HG02943 (cell line): Measurements from ENCODE around the gene GPHN.

ENCODE experiments used
- ATAC-seq: cut with Tn5 transposase; IDR thresholded peaks from one replicate; pipeline ENCODE4 v1.9.1; 2021; ENCODE audit warnings: mild to moderate bottlenecking, low read depth, moderate library complexity; ENCODE audit not compliant: unreplicated experiment

GPHN gene

GRCh38 chr14:66884149-66884548 lies 376.2 kb downstream of the GPHN start:
- ATAC-seq, result no peak

- no peak for ATAC-seq
Observed at GRCh38 chr14:66900719-66901118, 392.8 kb downstream of the GPHN start.

- no peak for ATAC-seq
Observed at GRCh38 chr14:66910311-66910840, 402.4 kb downstream of the GPHN start.

GRCh38 chr14:66916421-66916820 lies 408.5 kb downstream of the GPHN start:
- no peak for ATAC-seq

DNA sequence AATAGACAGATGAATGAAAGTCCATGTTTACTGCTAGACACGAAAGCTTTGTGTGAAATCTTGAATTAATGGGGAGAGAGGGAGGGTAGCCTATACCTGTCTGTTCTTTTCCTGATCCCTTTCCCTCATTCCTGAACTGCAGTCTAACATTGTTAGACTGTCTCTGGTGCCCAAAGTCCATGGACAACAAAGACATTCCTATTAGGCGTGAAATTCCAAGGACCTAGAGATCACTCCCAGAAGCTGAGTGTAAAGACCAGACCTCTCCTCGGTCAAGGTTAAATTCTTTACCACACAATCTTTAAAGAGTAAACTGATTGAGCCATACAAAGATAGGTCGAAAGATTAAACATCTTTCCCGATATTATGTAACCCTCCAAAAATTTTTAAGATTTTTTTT lies 410.6 kb downstream of the GPHN start:
- ATAC-seq, result no peak

DNA sequence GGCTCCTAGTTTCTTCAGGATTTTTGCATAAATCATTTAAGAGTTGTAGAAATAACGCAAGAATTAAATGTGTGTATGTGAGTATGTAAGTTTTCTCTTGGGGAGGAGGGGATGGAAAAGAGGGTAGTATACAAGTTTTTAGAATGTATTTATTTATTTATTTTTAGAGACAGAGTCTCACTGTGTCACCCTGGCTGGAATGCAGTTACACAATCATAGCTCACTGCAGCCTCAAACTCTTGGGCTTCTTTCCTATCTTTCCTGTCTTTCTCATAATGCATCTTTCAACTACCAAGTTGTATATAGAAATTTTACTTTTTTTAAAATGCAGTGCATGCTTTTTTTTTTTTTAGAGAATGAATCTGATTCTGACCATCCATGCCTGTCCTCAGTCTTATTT lies 412.2 kb downstream of the GPHN start:
- no peak for ATAC-seq

- ATAC-seq, result no peak
Observed at GRCh38 chr14:66923251-66923650, 415.3 kb downstream of the GPHN start.

GRCh38 chr14:66939409-66939808 lies 431.5 kb downstream of the GPHN start:
- no peak for ATAC-seq

GRCh38 chr14:66944872-66945271 lies 436.9 kb downstream of the GPHN start:
- no peak for ATAC-seq

DNA sequence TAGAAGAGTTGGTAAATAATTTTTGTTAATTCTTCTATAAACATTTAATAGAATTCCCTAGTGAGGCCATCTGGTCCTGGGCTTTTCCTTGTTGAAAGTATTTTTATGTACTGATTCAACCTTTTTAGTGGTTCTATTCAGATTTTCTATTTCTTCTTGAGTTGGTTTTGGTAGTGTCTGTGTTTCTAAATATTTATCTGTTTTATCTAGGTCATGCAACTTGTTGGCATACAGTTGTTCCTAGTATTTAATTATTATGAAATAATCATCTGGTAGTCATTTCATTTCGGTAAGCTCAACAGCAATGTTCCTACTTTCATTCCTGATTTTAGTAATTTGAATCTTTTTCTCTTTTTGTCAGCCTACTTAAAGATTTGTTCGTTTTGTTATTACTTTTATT lies 447.2 kb downstream of the GPHN start:
- ATAC-seq, result no peak

- ATAC-seq, result no peak
Observed at GRCh38 chr14:66959437-66960050, 451.6 kb downstream of the GPHN start.

- ATAC-seq, result no peak
Observed at GRCh38 chr14:66965831-66966230, 457.9 kb downstream of the GPHN start.

GRCh38 chr14:66972469-66972868 lies 464.5 kb downstream of the GPHN start:
- no peak for ATAC-seq

DNA sequence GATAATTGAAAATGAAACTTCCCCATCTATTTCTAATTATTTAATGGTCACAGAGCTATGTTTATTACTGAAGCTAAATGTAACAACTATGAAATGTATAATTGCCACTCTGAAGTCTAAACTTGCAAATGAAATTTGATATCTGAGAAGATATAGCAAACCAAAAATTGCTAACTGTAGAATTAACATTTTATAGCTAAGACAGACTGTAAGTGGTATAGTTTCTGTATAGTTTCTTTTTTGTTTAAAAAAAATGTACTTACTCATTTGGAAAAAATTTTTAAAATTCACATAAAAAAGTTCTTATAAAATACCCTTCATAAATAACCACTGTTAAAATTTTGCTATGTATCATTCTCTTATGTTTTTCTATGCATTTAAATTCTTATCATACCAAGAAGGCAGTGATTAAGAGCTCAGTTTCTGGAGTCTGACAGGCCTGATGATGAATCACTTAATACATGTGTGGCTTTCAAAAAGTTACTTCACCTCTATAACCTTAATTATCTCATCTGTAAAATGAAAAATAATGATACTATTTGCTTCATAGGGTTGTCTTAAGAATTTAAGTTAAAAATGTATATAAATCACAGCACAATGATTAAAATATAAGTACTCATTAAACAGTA lies 466.6 kb downstream of the GPHN start:
- no peak for ATAC-seq

DNA sequence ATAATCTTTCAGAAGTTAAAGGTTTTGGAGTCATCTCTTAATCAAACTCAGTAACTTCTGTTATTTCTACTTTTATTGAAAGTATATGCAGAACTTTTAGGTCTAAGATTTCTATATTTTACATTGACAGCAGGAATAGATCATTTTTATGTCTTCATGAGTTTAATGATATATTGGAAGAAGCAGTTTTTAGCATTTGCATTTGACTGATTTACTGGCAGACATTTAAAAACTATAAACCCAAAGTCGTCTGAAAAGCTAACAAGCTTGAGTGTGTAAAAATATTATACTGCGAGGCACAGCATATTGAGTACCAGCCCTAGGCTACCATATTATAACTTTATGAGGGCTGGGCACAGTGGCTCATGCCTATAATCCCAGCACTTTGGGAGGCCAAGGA lies 467.3 kb downstream of the GPHN start:
- ATAC-seq, result no peak

- no peak for ATAC-seq
Observed at GRCh38 chr14:66979101-66979974, 471.4 kb downstream of the GPHN start.

GRCh38 chr14:66982247-66982646 lies 474.3 kb downstream of the GPHN start:
- no peak for ATAC-seq

GRCh38 chr14:66992776-66993175 lies 484.8 kb downstream of the GPHN start:
- ATAC-seq, result no peak

GRCh38 chr14:66993512-66993911 lies 485.6 kb downstream of the GPHN start:
- ATAC-seq, result no peak

DNA sequence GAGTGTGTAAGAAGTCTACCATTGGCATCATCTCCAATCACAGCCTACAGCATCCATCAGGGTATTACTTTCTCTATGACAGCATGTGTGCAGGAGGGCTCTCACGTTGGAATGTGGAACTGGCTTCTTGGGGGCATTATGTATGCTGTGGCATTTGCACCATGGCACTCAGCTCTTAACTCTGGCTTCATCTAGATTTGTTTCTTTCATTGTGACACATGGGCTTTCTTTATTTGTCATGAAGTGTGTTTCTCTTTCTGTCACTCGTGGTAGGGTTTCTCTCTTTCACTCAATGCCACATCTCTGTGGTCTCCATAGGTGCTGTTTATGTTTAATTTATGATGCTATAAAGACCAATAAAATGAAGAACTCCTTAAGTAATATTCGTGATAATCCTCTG lies 490.1 kb downstream of the GPHN start:
- ATAC-seq, result no peak

DNA sequence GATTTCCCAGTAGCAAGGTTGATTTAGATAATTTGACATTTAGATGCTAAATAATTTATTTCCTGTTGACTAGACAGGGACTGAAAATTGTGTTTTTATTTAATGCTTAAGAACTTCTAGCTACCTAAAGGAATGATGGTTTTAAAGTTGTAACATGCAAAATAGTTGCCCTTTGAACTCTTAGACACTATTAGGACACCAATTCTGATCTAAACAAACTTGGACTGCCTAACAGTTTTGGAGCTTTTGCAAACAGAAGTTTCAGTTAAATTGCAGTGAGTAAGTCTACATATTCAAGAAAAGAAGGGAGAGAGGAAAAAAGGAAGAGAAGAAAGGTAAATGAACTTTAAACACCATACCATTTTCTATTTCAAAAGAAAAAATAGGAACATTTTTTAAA lies 492.0 kb downstream of the GPHN start:
- ATAC-seq, result no peak
